OCI-LY7 (cell line): ENCODE measurements around the gene SDR39U1. TPM values are rescaled to one million over a fixed set of nuclear protein-coding genes. Genes with fewer than 3 reads are reported as not detected.

ENCODE experiments used
- BruUV-seq: library from RNA; stranded (reverse); fragments of 400-500 nt; replicated peaks from 2 replicates; lab custom pipeline; 2021; lab: Mats Ljungman, UMichigan
- CTCF ChIA-PET: fragments of 300-600 bp; sonication (Branson Sonifier 250); formaldehyde crosslinking; loops from one replicate; lab custom pipeline; 2022; ENCODE audit warnings: antibody characterized with exemption; ENCODE audit not compliant: unreplicated experiment; lab: Charles Lee
- POLR2A ChIA-PET: fragments of 300-600 bp; sonication (Branson Sonifier 250); formaldehyde crosslinking; loops from one replicate; lab custom pipeline; 2022; ENCODE audit warnings: antibody characterized with exemption; lab: Charles Lee
- DNase-seq: peaks from one replicate; pipeline ENCODE4 v3.0.0-alpha.2; 2015; ENCODE audit warnings: low spot score
- H2AFZ ChIP-seq: fragments of 200-600 bp; sonication (generic), shearing (Covaris generic); 2 replicates; pipeline ENCODE4 v1.6.1; 2014; ENCODE audit warnings: mild to moderate bottlenecking, antibody characterized with exemption, low read length, moderate library complexity
- H3K27ac ChIP-seq: fragments of 200-600 bp; sonication (generic); 2 replicates; pipeline ENCODE4 v1.5.1; 2014; ENCODE audit warnings: mixed run types, low read depth, mild to moderate bottlenecking, moderate library complexity, low read length, inconsistent platforms; ENCODE audit not compliant: poor library complexity, severe bottlenecking
- H3K36me3 ChIP-seq: fragments of 200-600 bp; sonication (generic); 2 replicates; pipeline ENCODE4 v1.6.1; 2014; ENCODE audit warnings: mild to moderate bottlenecking, antibody characterized with exemption, low read length, moderate library complexity, mixed read lengths; ENCODE audit not compliant: insufficient read depth
- H3K4me1 ChIP-seq: fragments of 200-600 bp; sonication (generic); 2 replicates; pipeline ENCODE4 v1.5.1; 2014; ENCODE audit warnings: mild to moderate bottlenecking, low read length; ENCODE audit not compliant: insufficient read depth, poor library complexity, severe bottlenecking
- H3K4me2 ChIP-seq: fragments of 200-600 bp; sonication (generic); 2 replicates; pipeline ENCODE4 v1.6.1; 2014; ENCODE audit warnings: mild to moderate bottlenecking, low read length
- H3K4me3 ChIP-seq: fragments of 200-600 bp; sonication (generic); 2 replicates; pipeline ENCODE4 v1.5.1; 2014; ENCODE audit warnings: mild to moderate bottlenecking, low read depth, low read length; ENCODE audit not compliant: poor library complexity, severe bottlenecking
- H3K79me2 ChIP-seq: fragments of 200-600 bp; sonication (generic); 2 replicates; pipeline ENCODE4 v1.6.1; 2016; ENCODE audit warnings: low read depth, mild to moderate bottlenecking, low read length, moderate library complexity, mixed read lengths; ENCODE audit not compliant: insufficient read depth
- H3K9me2 ChIP-seq: fragments of 200-600 bp; sonication (generic); 2 replicates; pipeline ENCODE4 v1.6.1; 2016; ENCODE audit warnings: mild to moderate bottlenecking, low read length, mixed read lengths; ENCODE audit not compliant: insufficient read depth
- H3K9me3 ChIP-seq: fragments of 200-600 bp; sonication (generic); 2 replicates; pipeline ENCODE4 v1.6.1; 2014; ENCODE audit warnings: mild to moderate bottlenecking, mixed run types, low read length, mixed read lengths
- H4K20me1 ChIP-seq: fragments of 200-600 bp; sonication (generic); 2 replicates; pipeline ENCODE4 v1.6.1; 2014; ENCODE audit warnings: mild to moderate bottlenecking, antibody characterized with exemption, low read length, moderate library complexity, mixed read lengths; ENCODE audit not compliant: insufficient read depth
- EZH2phosphoT487 ChIP-seq: fragments of 200-600 bp; sonication (generic); IDR thresholded peaks from 2 replicates; pipeline ENCODE4 v1.6.1; 2018; ENCODE audit warnings: low read depth, borderline replicate concordance, mild to moderate bottlenecking, mixed run types, antibody characterized with exemption, low read length, moderate library complexity, mixed read lengths
- intact Hi-C: fragments of 100-400 bp; cut with micrococcal nuclease; formaldehyde crosslinking; loops from one replicate; pipeline ENCODE4 v1.10.0; 2022; ENCODE audit not compliant: unreplicated experiment
- total RNA-seq, 2 experiments: library from RNA; depleted of rRNA in 1 of 2; stranded (reverse); fragments of >200 nt in 1 of 2; shearing (Covaris generic) in 1 of 2; gene quantifications; 2 replicates each; pipeline ENCODE4 v1.2.3, GENCODE V29; 2014 to 2022
- TF ChIP-seq, protein P1 (sequence below): fragments of 200-600 bp; sonication (generic); conservative IDR thresholded peaks from 2 replicates; pipeline ENCODE4 v1.5.1; 2014; ENCODE audit warnings: mild to moderate bottlenecking, antibody characterized with exemption, low read length, moderate library complexity, mixed read lengths

SDR39U1 gene
- total RNA-seq, 2 experiments from 2014 or later, result 51.4 to 103 TPM

DNA sequence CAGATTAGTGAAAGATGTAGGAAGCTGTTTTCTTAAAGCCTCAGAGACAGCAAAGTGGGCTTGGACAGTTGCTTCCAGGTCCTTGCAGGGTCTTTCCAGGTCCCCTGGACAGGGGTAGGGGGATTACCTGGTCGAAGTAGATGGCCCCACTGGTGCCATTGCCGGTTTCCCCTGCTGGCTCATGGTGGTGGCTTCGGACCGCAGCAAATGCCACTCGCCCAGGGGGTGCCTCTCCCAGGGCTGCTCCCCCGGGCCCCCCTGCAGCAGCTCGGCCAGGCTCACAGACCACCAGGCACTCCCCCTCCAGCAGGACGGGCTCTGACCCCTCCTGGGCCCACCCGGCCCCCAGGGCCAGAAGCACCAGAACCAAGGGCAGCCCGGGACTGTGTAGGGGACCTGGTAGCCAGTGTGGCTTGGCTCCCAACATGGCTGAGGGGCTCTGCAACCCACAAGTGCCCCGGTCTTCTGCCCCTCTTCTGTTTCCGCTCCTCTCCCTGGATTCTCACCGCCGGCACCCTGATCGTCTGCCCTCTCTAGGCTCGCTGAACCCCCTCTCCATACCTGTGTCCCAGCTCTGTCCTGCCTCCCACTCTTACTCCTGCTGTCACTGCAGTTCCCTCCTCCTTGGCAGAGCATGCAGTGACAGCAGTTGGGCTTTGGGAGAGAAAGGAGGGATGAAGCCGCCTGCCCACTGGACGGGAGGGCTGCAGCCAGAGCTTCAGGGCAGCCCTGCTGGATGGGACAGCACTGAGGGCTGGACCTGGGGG lies 13.8 kb downstream of the SDR39U1 start:
- peaks cover 5% of the 10 kb centered on the region; the same call in 1 of the 2 replicates for H3K79me2 ChIP-seq
- ChIA-PET CTCF (no interaction called here), POLR2A (interaction anchor here (0.8 to 3.1 kb wide), 3 partner anchors 14 to 84 kb away, joined by 3 to 24 read pairs (median 3); no protein-coding TSS in a partner anchor)
- H3K27ac ChIP-seq, result peak overlapping the region; percentile 68
- no TSS peak for BruUV-seq
- peaks cover 31% of the 10 kb centered on the region for H3K4me1 ChIP-seq
- TF ChIP-seq, protein P1, sequence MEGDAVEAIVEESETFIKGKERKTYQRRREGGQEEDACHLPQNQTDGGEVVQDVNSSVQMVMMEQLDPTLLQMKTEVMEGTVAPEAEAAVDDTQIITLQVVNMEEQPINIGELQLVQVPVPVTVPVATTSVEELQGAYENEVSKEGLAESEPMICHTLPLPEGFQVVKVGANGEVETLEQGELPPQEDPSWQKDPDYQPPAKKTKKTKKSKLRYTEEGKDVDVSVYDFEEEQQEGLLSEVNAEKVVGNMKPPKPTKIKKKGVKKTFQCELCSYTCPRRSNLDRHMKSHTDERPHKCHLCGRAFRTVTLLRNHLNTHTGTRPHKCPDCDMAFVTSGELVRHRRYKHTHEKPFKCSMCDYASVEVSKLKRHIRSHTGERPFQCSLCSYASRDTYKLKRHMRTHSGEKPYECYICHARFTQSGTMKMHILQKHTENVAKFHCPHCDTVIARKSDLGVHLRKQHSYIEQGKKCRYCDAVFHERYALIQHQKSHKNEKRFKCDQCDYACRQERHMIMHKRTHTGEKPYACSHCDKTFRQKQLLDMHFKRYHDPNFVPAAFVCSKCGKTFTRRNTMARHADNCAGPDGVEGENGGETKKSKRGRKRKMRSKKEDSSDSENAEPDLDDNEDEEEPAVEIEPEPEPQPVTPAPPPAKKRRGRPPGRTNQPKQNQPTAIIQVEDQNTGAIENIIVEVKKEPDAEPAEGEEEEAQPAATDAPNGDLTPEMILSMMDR, result no peak
- no peak for TF ChIP-seq EZH2phosphoT487
- no peak for DNase-seq
- intact Hi-C loops, result no loop called here
- H3K4me3 ChIP-seq, result peak overlapping the region; percentile 82
- peak overlapping the region; percentile 91; the same call in 1 of the 2 replicates for H2AFZ ChIP-seq
- peak overlapping the region; percentile 82 for H3K4me2 ChIP-seq
- H3K36me3 ChIP-seq, result peaks cover 15% of the 10 kb centered on the region
- no peaks in the 10 kb centered on the region for H4K20me1 ChIP-seq
- no peaks in the 10 kb centered on the region for H3K9me2 ChIP-seq
- H3K9me3 ChIP-seq, result no peaks in the 10 kb centered on the region

DNA sequence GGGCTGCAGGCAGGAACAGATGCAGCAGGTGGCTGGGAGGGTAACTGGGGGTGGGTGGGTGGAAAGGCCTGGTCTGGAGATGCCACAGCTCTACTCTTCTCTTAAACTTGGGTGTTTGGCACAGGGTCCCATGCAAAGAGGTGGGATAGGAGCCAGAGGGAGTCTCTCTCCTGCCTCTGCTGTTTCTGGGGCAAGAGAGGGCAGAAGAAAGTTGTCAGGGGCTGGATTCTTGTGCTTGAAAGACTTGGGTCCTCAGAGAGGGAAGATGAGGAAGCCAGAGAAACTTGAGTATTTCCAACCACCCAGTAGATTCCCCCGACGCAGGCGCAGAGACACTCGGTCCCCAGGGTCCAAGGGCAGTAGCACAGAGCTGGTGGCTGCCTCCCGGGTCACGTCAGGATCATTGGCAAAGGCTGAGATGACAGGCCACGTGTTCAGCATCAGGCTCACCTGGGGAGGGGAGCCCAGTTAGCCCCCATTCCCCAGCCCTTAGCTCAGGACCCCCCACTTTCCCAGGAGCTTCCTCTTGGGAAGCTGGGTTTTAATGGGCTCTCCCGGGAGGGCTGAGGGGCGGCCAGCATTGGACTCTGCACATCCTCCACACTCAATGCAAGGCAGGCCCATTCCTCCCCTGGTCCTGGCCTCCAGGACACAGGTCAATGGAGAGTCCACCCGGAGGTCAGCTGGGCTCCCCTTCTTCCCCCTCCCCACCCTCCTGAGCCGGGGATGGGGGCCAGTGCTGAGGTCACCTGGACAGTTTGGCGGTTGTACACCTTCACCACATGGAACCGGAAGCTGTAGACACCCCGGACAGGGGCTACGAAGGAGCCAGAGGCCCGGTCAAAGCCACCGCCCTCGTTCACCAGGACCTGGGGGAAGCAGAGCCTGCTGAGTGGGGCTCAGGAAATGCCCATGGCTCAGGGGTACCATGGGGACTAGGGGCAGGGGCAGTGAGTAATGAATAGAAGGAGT lies 14.8 kb downstream of the SDR39U1 start:
- Histone ChIP-seq H2AFZ (no peak overlapping the region), H3K9me2 (no peaks in the 10 kb centered on the region), H3K4me3 (no peak overlapping the region), H3K79me2 (peaks cover 5% of the 10 kb centered on the region; the same call in 1 of the 2 replicates), H3K9me3 (no peaks in the 10 kb centered on the region), H3K36me3 (peaks cover 5% of the 10 kb centered on the region; the same call in 1 of the 2 replicates), H3K27ac (no peak overlapping the region), H3K4me1 (peaks cover 31% of the 10 kb centered on the region), H4K20me1 (no peaks in the 10 kb centered on the region), H3K4me2 (no peak overlapping the region)
- BruUV-seq, result no TSS peak
- TF ChIP-seq EZH2phosphoT487, result no peak
- TF ChIP-seq, protein P1, result no peak
- intact Hi-C loops, result no loop called here
- CTCF ChIA-PET, result no interaction called here
- DNase-seq, result no peak
- POLR2A ChIA-PET, result interaction anchor here (1.4 kb wide), 1 partner anchor 83 kb away, joined by 3 read pairs; no protein-coding TSS in a partner anchor
